HL-60 (cell line): ENCODE measurements around the gene KCNF1.

Source experiments
- DNase-seq, 2 experiments: peaks; one replicate each; pipeline ENCODE4 v3.0.0-alpha.2; 2010 to 2020; ENCODE audit warnings: low read depth in 1 of 2, low spot score in 1 of 2
- H3K27ac ChIP-seq: fragments of 250-450 bp; sonication (Bioruptor Pico); replicated peaks from 2 replicates; pipeline ENCODE4 v1.5.1; 2020; ENCODE audit warnings: mild to moderate bottlenecking, moderate library complexity
- H3K27me3 ChIP-seq: fragments of 250-450 bp; sonication (Bioruptor Pico); 2 replicates; pipeline ENCODE4 v1.5.1; 2021; ENCODE audit warnings: mild to moderate bottlenecking, moderate library complexity; ENCODE audit not compliant: insufficient read depth, poor library complexity, severe bottlenecking
- H3K4me3 ChIP-seq: replicated peaks from 2 replicates; pipeline ENCODE4 v1.5.1; 2011; ENCODE audit warnings: mild to moderate bottlenecking, control low read depth, low read length; ENCODE audit not compliant: insufficient read depth
- GABPA ChIP-seq: IDR thresholded peaks from 2 replicates; pipeline ENCODE4 v1.6.1; 2012; ENCODE audit warnings: low read depth
- POLR2AphosphoS5 ChIP-seq: IDR thresholded peaks from 2 replicates; pipeline ENCODE4 v1.6.1; 2012; ENCODE audit warnings: low read depth
- SPI1 ChIP-seq: IDR thresholded peaks from 2 replicates; pipeline ENCODE4 v1.6.1; 2012; ENCODE audit warnings: low read depth, mild to moderate bottlenecking, borderline replicate concordance
- TF ChIP-seq, protein P1 (sequence below): IDR thresholded peaks from 2 replicates; pipeline ENCODE4 v1.6.1; 2012; ENCODE audit warnings: low read depth; ENCODE audit not compliant: insufficient replicate concordance
- TF ChIP-seq, protein P2 (sequence below): IDR thresholded peaks from one replicate; pipeline ENCODE4 v1.5.1; 2011; ENCODE audit warnings: low read length, control low read depth, inconsistent platforms; ENCODE audit not compliant: insufficient read depth

The KCNF1 gene

DNA sequence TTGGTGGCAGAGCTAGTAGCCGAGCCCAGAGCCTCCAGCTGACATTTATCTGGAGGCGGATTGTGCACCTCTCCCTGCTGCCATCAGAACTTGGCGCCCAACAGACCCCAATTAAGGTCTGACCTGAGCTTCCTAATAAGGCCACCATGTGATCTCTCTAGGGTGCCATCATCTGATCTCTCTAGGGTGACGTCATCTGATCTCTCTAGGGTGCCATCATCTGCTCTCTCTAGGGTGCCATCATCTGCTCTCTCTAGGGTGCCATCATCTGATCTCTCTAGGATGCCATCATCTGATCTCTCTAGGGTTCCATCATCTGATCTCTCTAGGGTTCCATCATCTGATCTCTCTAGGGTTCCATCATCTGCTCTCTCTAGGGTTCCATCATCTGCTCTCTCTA, 6.2 kb downstream of the KCNF1 start:
- TF ChIP-seq, protein P1, sequence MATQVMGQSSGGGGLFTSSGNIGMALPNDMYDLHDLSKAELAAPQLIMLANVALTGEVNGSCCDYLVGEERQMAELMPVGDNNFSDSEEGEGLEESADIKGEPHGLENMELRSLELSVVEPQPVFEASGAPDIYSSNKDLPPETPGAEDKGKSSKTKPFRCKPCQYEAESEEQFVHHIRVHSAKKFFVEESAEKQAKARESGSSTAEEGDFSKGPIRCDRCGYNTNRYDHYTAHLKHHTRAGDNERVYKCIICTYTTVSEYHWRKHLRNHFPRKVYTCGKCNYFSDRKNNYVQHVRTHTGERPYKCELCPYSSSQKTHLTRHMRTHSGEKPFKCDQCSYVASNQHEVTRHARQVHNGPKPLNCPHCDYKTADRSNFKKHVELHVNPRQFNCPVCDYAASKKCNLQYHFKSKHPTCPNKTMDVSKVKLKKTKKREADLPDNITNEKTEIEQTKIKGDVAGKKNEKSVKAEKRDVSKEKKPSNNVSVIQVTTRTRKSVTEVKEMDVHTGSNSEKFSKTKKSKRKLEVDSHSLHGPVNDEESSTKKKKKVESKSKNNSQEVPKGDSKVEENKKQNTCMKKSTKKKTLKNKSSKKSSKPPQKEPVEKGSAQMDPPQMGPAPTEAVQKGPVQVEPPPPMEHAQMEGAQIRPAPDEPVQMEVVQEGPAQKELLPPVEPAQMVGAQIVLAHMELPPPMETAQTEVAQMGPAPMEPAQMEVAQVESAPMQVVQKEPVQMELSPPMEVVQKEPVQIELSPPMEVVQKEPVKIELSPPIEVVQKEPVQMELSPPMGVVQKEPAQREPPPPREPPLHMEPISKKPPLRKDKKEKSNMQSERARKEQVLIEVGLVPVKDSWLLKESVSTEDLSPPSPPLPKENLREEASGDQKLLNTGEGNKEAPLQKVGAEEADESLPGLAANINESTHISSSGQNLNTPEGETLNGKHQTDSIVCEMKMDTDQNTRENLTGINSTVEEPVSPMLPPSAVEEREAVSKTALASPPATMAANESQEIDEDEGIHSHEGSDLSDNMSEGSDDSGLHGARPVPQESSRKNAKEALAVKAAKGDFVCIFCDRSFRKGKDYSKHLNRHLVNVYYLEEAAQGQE = no peak
- TF ChIP-seq POLR2AphosphoS5 (no peak), GABPA (no peak), SPI1 (no peak)
- TF ChIP-seq, protein P2, sequence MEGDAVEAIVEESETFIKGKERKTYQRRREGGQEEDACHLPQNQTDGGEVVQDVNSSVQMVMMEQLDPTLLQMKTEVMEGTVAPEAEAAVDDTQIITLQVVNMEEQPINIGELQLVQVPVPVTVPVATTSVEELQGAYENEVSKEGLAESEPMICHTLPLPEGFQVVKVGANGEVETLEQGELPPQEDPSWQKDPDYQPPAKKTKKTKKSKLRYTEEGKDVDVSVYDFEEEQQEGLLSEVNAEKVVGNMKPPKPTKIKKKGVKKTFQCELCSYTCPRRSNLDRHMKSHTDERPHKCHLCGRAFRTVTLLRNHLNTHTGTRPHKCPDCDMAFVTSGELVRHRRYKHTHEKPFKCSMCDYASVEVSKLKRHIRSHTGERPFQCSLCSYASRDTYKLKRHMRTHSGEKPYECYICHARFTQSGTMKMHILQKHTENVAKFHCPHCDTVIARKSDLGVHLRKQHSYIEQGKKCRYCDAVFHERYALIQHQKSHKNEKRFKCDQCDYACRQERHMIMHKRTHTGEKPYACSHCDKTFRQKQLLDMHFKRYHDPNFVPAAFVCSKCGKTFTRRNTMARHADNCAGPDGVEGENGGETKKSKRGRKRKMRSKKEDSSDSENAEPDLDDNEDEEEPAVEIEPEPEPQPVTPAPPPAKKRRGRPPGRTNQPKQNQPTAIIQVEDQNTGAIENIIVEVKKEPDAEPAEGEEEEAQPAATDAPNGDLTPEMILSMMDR = no peak
- peaks cover 13% of the 10 kb centered on the region for H3K27me3 ChIP-seq
- H3K4me3 ChIP-seq = no peak overlapping the region
- no peak for DNase-seq
- no peak overlapping the region for H3K27ac ChIP-seq

DNA sequence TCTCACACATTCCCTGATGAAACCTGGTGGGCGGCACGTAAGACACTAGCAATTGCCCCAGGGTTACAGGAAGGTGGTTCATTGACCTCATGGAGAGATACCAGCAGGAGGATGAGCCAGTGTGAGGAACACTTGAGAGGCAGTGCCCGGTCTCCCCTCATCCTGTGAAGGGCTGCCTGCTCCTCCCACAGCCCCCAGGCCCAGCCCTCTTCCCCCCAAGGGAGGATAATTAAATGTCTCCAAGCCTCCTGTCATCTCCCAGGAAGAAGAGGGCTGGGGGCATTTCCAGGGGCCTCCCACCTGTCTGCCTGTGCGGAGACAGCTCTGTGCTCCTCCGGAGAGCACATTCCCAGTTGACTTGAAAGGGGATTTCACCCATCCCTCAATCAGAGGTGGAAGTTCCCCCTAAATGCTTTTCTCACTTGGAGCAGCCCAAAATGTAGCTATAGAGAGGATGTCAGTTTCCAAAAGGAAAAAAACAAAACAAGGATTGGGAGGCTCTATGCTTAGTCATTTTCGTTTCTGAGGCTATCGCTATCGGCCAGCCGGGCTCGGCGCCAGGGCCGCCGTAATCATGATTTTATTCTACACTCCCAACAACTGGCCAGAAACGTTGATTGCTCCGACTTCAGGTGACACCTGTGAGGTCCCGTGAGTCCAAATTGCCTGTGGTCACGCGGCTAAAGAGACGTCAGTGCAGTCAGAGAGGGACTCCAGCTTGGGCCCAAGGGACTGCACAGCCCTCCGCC, 7.1 kb downstream of the KCNF1 start:
- H3K4me3 ChIP-seq = no peak overlapping the region
- TF ChIP-seq, protein P1 = no peak
- TF ChIP-seq, protein P2 = no peak
- TF ChIP-seq GABPA (no peak), POLR2AphosphoS5 (no peak), SPI1 (no peak)
- peaks cover 9% of the 10 kb centered on the region for H3K27me3 ChIP-seq
- no peak overlapping the region for H3K27ac ChIP-seq
- no peak for DNase-seq

DNA sequence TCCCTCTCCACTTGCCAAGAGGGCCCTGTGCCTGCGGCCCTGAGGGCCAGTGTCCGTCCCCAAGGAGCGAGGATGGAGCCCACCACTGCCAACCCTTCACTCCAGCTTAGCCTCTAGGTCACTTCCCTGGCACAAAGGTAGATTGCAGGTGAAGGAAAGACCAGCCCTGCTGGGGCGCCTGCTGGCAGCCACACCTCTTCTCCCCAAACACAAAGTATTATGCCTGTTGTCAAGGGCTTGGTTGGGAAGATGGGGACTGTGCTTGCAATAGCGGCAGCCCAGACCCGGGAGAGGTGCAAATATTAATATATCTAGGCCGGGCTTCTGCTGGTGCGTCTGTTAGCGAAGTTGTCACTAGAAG, 7.7 kb downstream of the KCNF1 start:
- no peak overlapping the region for H3K27ac ChIP-seq

More for the DNA sequence above, 7.7 kb downstream of the KCNF1 start:
- H3K4me3 ChIP-seq = no peak overlapping the region
- DNase-seq = no peak
- peaks cover 6% of the 10 kb centered on the region for H3K27me3 ChIP-seq
- TF ChIP-seq, protein P1 = no peak
- no peak for TF ChIP-seq SPI1
- no peak for TF ChIP-seq GABPA
- TF ChIP-seq, protein P2 = no peak
- TF ChIP-seq POLR2AphosphoS5 = no peak
